Measurements from ENCODE around the gene MAPK7. TPM values are rescaled to one million over a fixed set of nuclear protein-coding genes. Genes with fewer than 3 reads are reported as not detected.

Gene MAPK7
- total RNA-seq, 2 experiments from 2014 or later = 8.7 to 10.7 TPM

DNA sequence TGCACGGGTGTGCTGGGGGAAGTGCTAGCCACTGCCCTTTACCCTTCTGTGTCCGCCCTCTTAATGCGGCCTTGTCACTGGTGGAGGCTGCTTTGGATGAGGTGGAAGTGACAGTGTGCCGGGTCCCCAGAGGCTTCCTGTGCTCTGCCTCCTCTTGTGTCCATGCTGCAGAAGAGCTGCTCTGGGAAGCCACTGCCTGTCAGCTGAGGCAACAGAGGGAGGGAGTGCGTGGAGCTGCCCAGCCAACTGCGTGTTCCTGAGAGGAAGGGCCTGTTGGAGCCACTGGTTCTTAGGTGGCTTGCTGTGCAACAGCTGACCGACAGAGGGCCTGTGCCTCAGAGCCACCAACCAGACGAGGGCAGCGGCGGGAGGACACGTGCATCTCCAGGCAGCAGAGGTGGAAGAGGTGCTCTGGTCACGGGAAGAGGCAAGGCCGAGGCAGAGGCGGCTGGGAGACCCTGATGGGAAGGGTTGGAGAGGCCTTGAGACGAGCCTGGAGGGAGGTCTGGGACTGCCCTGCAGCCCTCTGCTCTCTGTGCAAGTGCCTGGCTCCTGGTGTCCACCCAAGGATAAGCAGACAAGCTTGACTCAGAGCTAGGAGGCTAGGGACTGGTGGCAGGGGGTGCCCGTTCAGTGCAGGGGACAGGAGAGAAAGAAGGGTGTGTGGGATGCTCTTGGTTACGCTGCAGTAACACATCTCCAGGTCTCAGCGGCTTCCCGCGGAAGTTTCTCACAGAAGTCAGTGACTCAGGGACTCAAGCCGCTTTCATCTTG lies 41.2 kb upstream of the MAPK7 start:
- no peak overlapping the region for H3K27ac Mint-ChIP-seq
- H3K9me3 Mint-ChIP-seq = no peaks in the 10 kb centered on the region
- CTCF ChIA-PET = interaction anchor here (0.7 to 2.1 kb wide), 3 partner anchors 15 to 208 kb away, joined by 3 to 11 read pairs (median 4); no protein-coding TSS in a partner anchor
- H3K4me3 Mint-ChIP-seq = no peak overlapping the region
- H3K4me1 Mint-ChIP-seq (ENCODE audit: low read depth) = peaks cover 6% of the 10 kb centered on the region
- H3K27me3 Mint-ChIP-seq (ENCODE audit: low read depth) = peaks cover 19% of the 10 kb centered on the region
- no peaks in the 10 kb centered on the region for H3K36me3 Mint-ChIP-seq (ENCODE audit: low read depth)
- intact Hi-C loops (cut with micrococcal nuclease) = no loop called here
- DNase-seq = no peak

DNA sequence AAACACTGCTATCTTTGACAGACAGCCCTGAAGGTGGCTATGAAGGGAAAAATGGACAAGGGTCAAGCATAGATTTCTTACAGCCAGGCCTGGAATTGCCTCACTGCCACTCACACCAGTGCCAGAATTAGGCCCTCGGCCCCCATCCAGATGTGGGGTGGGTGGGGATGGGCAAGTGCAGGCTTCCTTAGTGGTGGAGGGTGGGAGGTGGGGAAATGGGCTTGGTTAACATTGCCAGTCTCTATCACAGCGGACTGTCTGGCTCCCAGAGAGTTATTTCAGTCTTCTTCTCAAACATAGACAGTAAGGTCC lies 40.6 kb upstream of the MAPK7 start:
- CTCF ChIA-PET = interaction anchor here (0.5 to 2.1 kb wide), 5 partner anchors 10 to 208 kb away, joined by 3 to 11 read pairs (median 3); no protein-coding TSS in a partner anchor
- Mint-ChIP-seq H3K27me3 (ENCODE audit: low read depth) (peaks cover 20% of the 10 kb centered on the region), H3K4me3 (no peak overlapping the region), H3K4me1 (ENCODE audit: low read depth) (peaks cover 4% of the 10 kb centered on the region), H3K27ac (no peak overlapping the region), H3K9me3 (no peaks in the 10 kb centered on the region), H3K36me3 (ENCODE audit: low read depth) (no peaks in the 10 kb centered on the region)
- DNase-seq = no peak
- intact Hi-C loops (cut with micrococcal nuclease) = no loop called here

DNA sequence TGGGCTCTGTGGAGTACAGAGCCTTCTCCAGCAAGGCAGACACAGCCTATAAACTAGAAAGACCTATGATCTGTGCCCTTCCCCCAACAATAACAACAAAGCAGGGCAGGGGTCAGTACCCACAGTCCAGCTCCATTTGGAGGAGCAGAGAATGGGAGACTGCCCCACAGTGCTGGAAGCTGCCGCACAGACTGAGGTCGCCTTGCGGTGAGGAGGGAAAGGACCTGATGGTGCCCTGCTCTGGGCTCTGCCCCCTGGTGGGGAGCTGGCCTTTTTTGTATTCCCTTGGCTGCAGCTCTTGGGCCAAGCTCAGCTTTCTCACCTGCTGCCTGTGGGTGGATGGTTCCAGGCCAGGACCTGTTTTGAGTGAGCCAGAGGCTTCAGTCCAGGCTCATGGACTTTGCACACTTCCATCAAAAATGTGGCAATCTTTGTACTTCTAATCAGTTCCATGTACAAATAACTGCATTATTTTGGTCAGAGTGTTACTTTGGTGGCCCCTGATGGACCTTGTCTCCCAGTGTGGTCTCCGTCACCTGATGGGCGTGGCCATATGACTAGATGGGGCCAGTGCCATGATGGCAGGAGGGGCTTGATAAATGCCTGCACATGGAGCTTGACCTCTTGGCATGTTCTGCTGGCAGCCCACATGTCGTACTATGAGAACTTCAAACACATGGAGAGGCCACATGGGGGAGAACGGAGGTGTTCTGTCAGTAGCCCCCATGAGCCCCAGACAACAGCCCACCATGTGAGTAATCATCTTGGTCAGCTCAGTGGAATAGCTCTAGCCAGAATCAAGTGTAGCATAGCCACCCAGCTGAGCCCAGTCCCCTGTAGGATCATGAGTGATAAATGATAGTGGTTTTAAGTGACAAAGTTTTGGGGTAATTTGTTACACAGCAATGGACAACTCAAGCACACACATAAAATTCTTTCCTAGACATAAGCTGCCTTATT lies 40.0 kb upstream of the MAPK7 start:
- Mint-ChIP-seq H3K9me3 (no peaks in the 10 kb centered on the region), H3K27ac (no peak overlapping the region), H3K4me3 (no peak overlapping the region), H3K4me1 (ENCODE audit: low read depth) (peaks cover 2% of the 10 kb centered on the region), H3K27me3 (ENCODE audit: low read depth) (peaks cover 20% of the 10 kb centered on the region), H3K36me3 (ENCODE audit: low read depth) (no peaks in the 10 kb centered on the region)
- DNase-seq = peak; percentile 77
- CTCF ChIA-PET = interaction anchor here (0.5 to 2.1 kb wide), 8 partner anchors 9 to 473 kb away, joined by 3 to 11 read pairs (median 3); partner anchors contain the start of gene MAPK7
- intact Hi-C loops (cut with micrococcal nuclease) = no loop called here

DNA sequence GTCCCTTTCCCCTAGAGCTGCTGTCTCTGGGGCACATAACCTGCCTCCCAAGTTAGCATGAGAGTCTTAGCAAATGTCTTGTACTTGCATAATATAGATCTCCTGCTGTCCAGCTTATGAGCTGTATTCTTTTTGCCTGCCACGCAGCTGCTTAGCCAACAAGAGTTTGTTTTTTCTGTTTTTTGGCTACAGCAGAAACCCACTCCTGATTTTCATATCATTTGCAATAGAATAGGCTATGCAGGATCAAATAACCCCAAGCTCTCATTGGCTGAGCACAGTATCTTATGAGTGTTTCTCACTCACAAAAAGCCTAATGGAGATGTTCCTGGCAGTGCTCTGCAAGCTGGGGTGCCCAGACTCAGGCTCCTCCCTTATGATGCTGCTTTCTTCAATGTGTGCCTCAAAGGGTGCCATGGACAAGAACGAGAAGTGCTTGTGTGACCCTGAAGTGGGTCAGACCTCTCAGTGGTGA lies 38.9 kb upstream of the MAPK7 start:
- Mint-ChIP-seq H3K27me3 (ENCODE audit: low read depth) (peaks cover 20% of the 10 kb centered on the region), H3K4me3 (no peak overlapping the region), H3K27ac (no peak overlapping the region), H3K36me3 (ENCODE audit: low read depth) (no peaks in the 10 kb centered on the region), H3K4me1 (ENCODE audit: low read depth) (no peaks in the 10 kb centered on the region), H3K9me3 (no peaks in the 10 kb centered on the region)
- no peak for DNase-seq
- CTCF ChIA-PET = interaction anchor here (1.6 to 2.1 kb wide), 2 partner anchors 8 to 17 kb away, joined by 3 to 11 read pairs; no protein-coding TSS in a partner anchor
- intact Hi-C loops (cut with micrococcal nuclease) = no loop called here

DNA sequence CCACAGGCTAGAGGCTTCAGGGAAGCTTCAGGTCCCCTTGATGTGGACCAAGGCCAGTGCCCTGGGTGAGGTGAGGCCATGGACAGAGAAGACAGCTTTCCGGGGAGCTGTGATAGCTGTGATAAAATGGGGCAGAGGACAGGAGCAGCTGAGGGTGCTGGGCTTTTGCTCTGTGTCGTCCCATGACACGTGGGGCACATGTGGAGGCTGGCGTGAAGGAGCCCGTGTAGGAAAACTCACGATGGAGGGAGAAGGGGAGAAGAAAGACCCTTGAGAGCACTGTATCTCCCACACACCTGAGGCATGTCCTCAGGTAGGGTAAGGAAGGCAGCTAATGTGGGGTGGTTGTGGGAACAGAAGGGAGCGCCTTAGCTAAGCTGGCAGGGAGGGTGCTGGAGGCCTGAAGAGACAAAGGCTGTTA lies 37.1 kb upstream of the MAPK7 start:
- CTCF ChIA-PET = no interaction called here
- no peaks in the 10 kb centered on the region for H3K4me1 Mint-ChIP-seq (ENCODE audit: low read depth)
- H3K27ac Mint-ChIP-seq = no peak overlapping the region
- no peak for DNase-seq
- intact Hi-C loops (cut with micrococcal nuclease) = no loop called here
- H3K36me3 Mint-ChIP-seq (ENCODE audit: low read depth) = no peaks in the 10 kb centered on the region
- peaks cover 16% of the 10 kb centered on the region for H3K27me3 Mint-ChIP-seq (ENCODE audit: low read depth)
- H3K4me3 Mint-ChIP-seq = no peak overlapping the region
- H3K9me3 Mint-ChIP-seq = no peaks in the 10 kb centered on the region

DNA sequence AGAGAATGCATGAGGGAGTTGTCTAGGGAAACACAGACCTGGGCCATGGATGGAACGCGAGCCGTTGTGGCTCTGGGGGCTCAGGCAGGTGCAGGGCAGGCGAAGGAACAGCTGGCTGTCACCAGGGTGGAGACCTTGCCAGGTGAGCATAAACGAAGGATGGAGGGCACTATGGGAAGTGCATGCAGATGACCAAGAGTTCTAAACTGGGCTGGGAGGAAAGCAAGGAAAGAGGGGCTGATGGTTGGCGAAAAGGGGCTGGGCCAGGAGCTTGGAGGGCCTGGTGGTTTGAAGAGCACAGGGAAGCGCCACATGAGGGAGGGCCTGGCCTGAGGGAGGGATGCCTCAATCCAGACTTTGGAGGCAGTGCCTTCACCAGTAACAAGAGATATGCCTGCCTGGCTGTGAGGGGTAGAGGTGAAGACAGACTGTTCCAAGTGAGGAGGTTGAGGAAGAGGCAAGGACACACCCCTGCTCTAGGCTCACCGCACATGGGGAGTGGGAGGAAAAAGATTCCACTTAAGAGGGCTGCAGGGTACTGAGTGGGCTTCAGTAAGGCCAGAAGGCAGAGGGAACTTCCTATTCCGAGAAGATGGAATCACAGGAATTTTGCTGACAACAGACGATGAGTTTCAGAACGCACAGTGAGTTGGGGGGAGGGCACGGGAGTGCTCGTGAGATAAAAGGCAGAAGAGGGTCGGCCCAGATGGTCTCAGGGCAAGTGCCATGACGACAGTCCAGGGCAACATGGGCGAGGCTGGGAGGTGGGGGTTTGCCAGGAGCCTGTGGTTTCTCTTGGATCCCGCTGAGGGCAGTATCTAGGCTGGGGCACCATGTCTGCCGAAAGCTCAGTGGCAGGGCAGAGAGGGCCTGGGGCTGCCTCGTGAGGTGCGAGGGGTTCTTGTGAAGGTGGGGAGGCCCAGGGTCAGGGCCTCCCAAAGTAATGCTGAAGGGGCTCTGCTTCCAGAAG lies 36.4 kb upstream of the MAPK7 start:
- Mint-ChIP-seq H3K4me3 (no peak overlapping the region), H3K4me1 (ENCODE audit: low read depth) (no peaks in the 10 kb centered on the region), H3K9me3 (no peaks in the 10 kb centered on the region), H3K27ac (peak overlapping the region; percentile 12), H3K36me3 (ENCODE audit: low read depth) (no peaks in the 10 kb centered on the region), H3K27me3 (ENCODE audit: low read depth) (peaks cover 15% of the 10 kb centered on the region)
- CTCF ChIA-PET = interaction anchor here (1.4 kb wide), 1 partner anchor 106 kb away, joined by 4 read pairs; no protein-coding TSS in a partner anchor
- intact Hi-C loops (cut with micrococcal nuclease) = no loop called here
- no peak for DNase-seq

DNA sequence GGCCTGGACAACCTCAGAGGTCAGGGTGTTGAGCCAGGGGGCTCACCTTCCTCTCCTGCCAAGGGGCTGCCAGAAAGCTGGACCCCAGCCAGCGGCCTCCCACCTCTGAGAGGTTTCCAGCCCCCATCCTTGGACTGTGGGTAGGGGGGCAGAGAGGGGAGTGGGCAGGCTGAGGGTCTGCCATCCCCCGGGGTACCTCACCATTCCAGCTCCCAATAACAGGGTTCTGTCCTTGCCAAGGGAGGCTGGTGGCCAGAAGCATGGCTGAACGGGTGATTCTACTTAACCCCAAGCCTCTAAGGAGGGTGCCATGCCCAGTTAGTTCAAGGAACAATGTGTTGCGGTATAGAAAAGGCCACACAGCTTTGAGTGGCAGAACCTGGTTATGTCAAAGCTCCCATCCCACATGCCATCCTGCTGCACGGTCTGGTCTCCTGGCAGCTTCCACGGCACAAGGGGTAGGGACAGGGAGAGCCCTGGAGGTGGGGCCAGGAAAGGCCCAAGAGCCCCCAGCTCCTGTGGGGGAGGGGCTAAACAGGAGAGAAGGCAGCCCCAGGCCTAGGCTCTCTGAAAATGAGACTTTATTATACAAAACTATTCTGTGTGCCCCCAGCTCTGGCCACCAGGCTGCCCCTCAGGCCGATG lies 35.6 kb upstream of the MAPK7 start:
- Mint-ChIP-seq H3K27me3 (ENCODE audit: low read depth) (peaks cover 12% of the 10 kb centered on the region), H3K27ac (no peak overlapping the region), H3K36me3 (ENCODE audit: low read depth) (no peaks in the 10 kb centered on the region), H3K9me3 (no peaks in the 10 kb centered on the region), H3K4me1 (ENCODE audit: low read depth) (no peaks in the 10 kb centered on the region), H3K4me3 (no peak overlapping the region)
- intact Hi-C loops (cut with micrococcal nuclease) = no loop called here
- CTCF ChIA-PET = interaction anchor here (1.4 kb wide), 1 partner anchor 105 kb away, joined by 4 read pairs; no protein-coding TSS in a partner anchor
- DNase-seq = no peak

DNA sequence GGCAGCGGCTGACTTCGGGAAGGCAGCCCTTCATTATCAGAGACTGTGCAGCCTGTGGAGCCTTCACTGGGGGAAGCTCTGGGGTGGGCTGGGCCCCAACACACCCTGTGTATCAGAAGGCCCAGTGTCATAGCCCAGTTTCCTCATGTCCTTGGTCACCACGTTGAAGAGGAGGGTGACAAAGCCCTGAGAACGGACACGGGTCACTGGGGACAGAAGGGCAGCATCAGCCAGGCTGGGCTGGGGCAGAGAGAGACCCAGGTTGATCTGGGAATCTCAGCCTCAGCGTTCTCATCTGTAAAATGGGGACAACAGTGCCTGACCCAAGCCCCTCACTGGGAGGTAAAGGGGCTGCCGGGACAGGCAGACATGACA lies 35.1 kb upstream of the MAPK7 start:
- Mint-ChIP-seq H3K27me3 (ENCODE audit: low read depth) (peaks cover 12% of the 10 kb centered on the region), H3K4me3 (no peak overlapping the region), H3K9me3 (no peaks in the 10 kb centered on the region), H3K36me3 (ENCODE audit: low read depth) (no peaks in the 10 kb centered on the region), H3K4me1 (ENCODE audit: low read depth) (no peaks in the 10 kb centered on the region), H3K27ac (no peak overlapping the region)
- intact Hi-C loops (cut with micrococcal nuclease) = no loop called here
- no peak for DNase-seq
- CTCF ChIA-PET = interaction anchor here (1.4 kb wide), 1 partner anchor 105 kb away, joined by 4 read pairs; no protein-coding TSS in a partner anchor

DNA sequence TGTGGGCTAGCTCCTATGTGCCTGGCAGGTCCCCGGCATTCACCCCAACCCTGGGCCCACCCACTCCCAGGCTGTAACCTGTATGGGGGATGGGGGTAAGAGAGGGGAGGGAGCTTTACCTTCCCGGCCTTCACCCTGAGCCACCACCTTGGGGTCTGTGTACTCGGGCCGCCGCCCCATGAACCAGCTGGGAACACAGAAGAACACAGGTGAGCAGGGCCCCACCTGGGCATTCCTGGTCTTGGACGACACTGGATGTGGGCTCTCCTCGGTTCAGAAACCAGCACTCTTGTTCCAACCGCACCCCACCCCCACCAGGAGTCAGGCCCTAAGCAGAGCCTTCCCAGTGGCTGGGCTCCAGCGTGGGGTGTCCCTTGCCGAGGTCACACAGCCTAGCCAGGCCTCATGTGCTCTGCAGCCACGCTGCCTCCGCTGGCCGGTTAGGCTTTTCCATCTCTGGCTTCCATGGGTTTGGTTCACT lies 34.6 kb upstream of the MAPK7 start:
- Mint-ChIP-seq H3K36me3 (ENCODE audit: low read depth) (no peaks in the 10 kb centered on the region), H3K4me1 (ENCODE audit: low read depth) (no peaks in the 10 kb centered on the region), H3K4me3 (no peak overlapping the region), H3K27ac (no peak overlapping the region), H3K9me3 (no peaks in the 10 kb centered on the region), H3K27me3 (ENCODE audit: low read depth) (peaks cover 12% of the 10 kb centered on the region)
- intact Hi-C loops (cut with micrococcal nuclease) = no loop called here
- CTCF ChIA-PET = interaction anchor here (1.4 kb wide), 1 partner anchor 104 kb away, joined by 4 read pairs; no protein-coding TSS in a partner anchor
- DNase-seq = no peak

DNA sequence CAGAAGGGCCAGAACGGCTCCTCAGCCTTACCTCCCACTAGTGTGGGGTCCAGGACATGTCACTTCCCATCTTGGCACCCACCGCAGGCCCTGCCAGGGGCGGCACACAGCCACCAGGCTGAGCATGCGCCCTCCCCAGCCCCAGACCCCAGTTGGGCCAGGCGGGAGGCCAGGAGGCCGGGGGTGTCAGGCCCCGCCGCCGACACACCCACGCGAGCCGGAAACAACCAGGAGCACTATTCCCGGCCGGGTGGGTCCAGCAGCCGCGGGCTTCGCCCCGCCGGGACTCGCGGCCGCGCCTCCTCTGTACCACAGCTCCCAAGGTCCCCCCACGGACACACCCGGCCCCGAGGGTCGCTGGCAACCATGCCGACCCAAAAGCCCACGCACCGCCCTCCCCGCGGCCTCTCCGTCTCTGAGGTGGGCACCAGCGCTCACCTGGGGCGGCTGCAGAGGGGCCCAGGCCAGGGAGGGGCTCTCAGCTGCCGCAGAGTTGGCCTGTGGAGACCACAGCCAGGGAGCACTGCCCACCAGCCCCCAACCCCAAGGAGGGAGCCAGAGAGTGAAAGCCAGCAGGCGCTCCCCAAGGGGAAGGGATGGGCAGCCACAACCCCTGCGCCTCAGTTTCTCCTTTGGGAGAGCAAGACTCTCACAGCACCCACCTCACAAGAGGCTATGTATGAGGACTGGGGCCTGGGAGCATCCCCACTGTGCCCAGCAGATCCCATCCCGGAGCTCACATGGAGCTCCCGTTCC lies 33.8 kb upstream of the MAPK7 start:
- CTCF ChIA-PET = no interaction called here
- intact Hi-C loops (cut with micrococcal nuclease) = no loop called here
- Mint-ChIP-seq H3K9me3 (no peaks in the 10 kb centered on the region), H3K4me3 (no peak overlapping the region), H3K4me1 (ENCODE audit: low read depth) (no peaks in the 10 kb centered on the region), H3K36me3 (ENCODE audit: low read depth) (no peaks in the 10 kb centered on the region), H3K27ac (no peak overlapping the region), H3K27me3 (ENCODE audit: low read depth) (peaks cover 9% of the 10 kb centered on the region)
- DNase-seq = no peak

DNA sequence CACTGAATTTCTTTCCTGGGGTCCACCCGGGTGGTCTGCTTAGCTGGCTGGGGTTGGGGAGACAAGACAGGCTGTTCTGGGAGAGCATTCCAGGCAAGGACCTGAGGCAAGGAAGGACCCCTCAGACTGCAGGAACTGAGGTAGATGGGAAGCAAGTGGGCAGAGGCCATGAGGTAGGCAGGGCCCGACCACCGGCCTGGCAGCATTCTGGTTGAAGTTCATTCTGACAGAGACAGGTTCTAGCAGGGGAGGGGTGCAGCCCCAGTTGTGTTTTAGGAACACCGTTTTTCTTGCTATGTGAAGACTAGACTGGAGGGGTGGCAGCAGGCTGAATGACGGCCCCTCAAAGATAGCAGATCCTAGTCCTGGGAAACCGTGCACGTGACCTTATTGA lies 33.2 kb upstream of the MAPK7 start:
- H3K4me1 Mint-ChIP-seq (ENCODE audit: low read depth) = no peaks in the 10 kb centered on the region
- H3K27me3 Mint-ChIP-seq (ENCODE audit: low read depth) = peaks cover 9% of the 10 kb centered on the region
- CTCF ChIA-PET = no interaction called here
- no peaks in the 10 kb centered on the region for H3K36me3 Mint-ChIP-seq (ENCODE audit: low read depth)
- no peak overlapping the region for H3K4me3 Mint-ChIP-seq
- no peak overlapping the region for H3K27ac Mint-ChIP-seq
- no peak for DNase-seq
- intact Hi-C loops (cut with micrococcal nuclease) = no loop called here
- H3K9me3 Mint-ChIP-seq = no peaks in the 10 kb centered on the region
